Measurements from ENCODE around the gene TMEM259. TPM values are rescaled to one million over a fixed set of nuclear protein-coding genes. Genes with fewer than 3 reads are reported as not detected.
A peak's percentile ranks its signal among the peaks of the same experiment; 100 is the strongest.

TMEM259 gene
- total and polyA plus RNA-seq, 2 of the 8 experiments (the other 6 are each of a cell fraction or from before 2014, with no cell fraction given) = 140 to 243 TPM

- no peaks in the 10 kb centered on the region for H3K23me2 ChIP-seq (ENCODE audit: low read depth, low read length)
- H2BK5ac ChIP-seq (ENCODE audit: low read depth, low read length) = peak overlapping the region; percentile 12; the same call in 1 of the 2 replicates
- H3K27me3 ChIP-seq (replicated peaks in 1 of 4; ENCODE audit: control insufficient read depth in 3 of 4, extremely low read depth in 1 of 4, insufficient read depth in 3 of 4, low read length in 3 of 4) = no peaks in the 10 kb centered on the region
- H3K36me3 ChIP-seq (ENCODE audit: control insufficient read depth in 2 of 4, insufficient read depth in 4 of 4, low read length in 3 of 4) = peaks cover 8 to 37% (median 23%) of the 10 kb centered on the region in 4 experiments
- no peak overlapping the region for H3K27ac ChIP-seq (ENCODE audit: low read depth, low read length)
- WGBS, 2 experiments (ENCODE audit: extremely low coverage in 1 of 2, insufficient coverage in 1 of 2, insufficient read length in 1 of 2, insufficient replicate concordance in 2 of 2, low coverage in 1 of 2, low lambda C conversion rate in 2 of 2, missing lambda C conversion rate in 1 of 2) = 88% methylated on average over 7 of the region's 11 CpGs; no CpG with 5 or more reads in 1 of the 2 experiments
- H3K4me1 ChIP-seq (replicated peaks in 1 of 4; ENCODE audit: control insufficient read depth in 3 of 4, insufficient read depth in 4 of 4, low read length in 3 of 4) = peaks cover 0 to 8% (median 4%) of the 10 kb centered on the region in 4 experiments; a peak in 3 of 7 replicates
- H3K79me1 ChIP-seq (ENCODE audit: low read depth, low read length) = no peaks in the 10 kb centered on the region
- peaks cover 0 to 10% of the 10 kb centered on the region in 2 experiments; a peak in 1 of 4 replicates for H3K9me3 ChIP-seq (ENCODE audit: insufficient read depth in 2 of 2, low read depth in 1 of 2, low read length in 1 of 2)
- FAIRE-seq (no peak), DNase-seq (ENCODE audit: low read depth in 1 of 2, low spot score in 2 of 2) (no peak)
- H3K79me2 ChIP-seq (ENCODE audit: control insufficient read depth in 1 of 2, insufficient read depth in 2 of 2, low read length in 2 of 2) = 0 out of 4 replicates have a peak, but pooled peaks cover 0 to 3% of the 10 kb centered on the region in 2 experiments
- no peak overlapping the region for H3K4me2 ChIP-seq (ENCODE audit: insufficient read depth in 1 of 2, low read depth in 2 of 2, low read length in 2 of 2)
- H2BK20ac ChIP-seq (ENCODE audit: low read length) = no peak overlapping the region
- H3K14ac ChIP-seq (ENCODE audit: insufficient read length) = no peak overlapping the region
- H3K18ac ChIP-seq (ENCODE audit: extremely low read depth, low read length) = no peak overlapping the region
- H2AFZ ChIP-seq (ENCODE audit: low read length) = no peak overlapping the region
- no peak overlapping the region for H3K56ac ChIP-seq (replicated peaks; ENCODE audit: insufficient read length, low read depth, low read length)
- CTCF ChIA-PET (ENCODE audit: partially characterized antibody) = interaction anchor here (0.5 to 2.0 kb wide), 2 partner anchors 18 to 40 kb away, joined by 5 to 6 read pairs; no protein-coding TSS in a partner anchor
- H3K23ac ChIP-seq (ENCODE audit: insufficient read length) = no peak overlapping the region
- H3K9ac ChIP-seq (replicated peaks in 1 of 4; ENCODE audit: extremely low read depth in 1 of 4, low read depth in 3 of 4, low read length in 3 of 4) = no peak overlapping the region
- no peak overlapping the region for H2AK5ac ChIP-seq (ENCODE audit: low read depth, low read length)
- no peak overlapping the region for H2BK120ac ChIP-seq (replicated peaks; ENCODE audit: low read depth, low read length)
- H2BK15ac ChIP-seq (ENCODE audit: low read length) = no peak overlapping the region
- peaks cover 0 to 3% of the 10 kb centered on the region in 2 experiments for H4K20me1 ChIP-seq (replicated peaks in 1 of 2; ENCODE audit: control insufficient read depth in 1 of 2, insufficient read depth in 2 of 2, low read length in 2 of 2)
- no peak overlapping the region for H4K5ac ChIP-seq (ENCODE audit: insufficient read length, low read depth, low read length)
- H2BK12ac ChIP-seq (ENCODE audit: low read depth, low read length) = no peak overlapping the region
- no peak overlapping the region for H3K4ac ChIP-seq (replicated peaks; ENCODE audit: insufficient read length, low read depth, low read length)
- H4K8ac ChIP-seq (ENCODE audit: extremely low read depth, insufficient read depth, low read length) = peak overlapping the region; percentile 28; the same call in 1 of the 2 replicates
- no peak overlapping the region for H3K4me3 ChIP-seq (ENCODE audit: extremely low read depth in 1 of 4, insufficient read depth in 2 of 4, low read depth in 3 of 4, low read length in 4 of 4)
- POLR2A ChIA-PET (ENCODE audit: partially characterized antibody) = interaction anchor here (1.3 to 1.7 kb wide), 2 partner anchors 21 to 65 kb away, joined by 3 to 9 read pairs; partner anchors contain the start of gene WDR18
- H4K91ac ChIP-seq (replicated peaks; ENCODE audit: insufficient read length, low read length) = no peak overlapping the region
- TF ChIP-seq POLR2A (IDR thresholded peaks at IDR 0.05; ENCODE audit: control extremely low read depth in 1 of 2, low read depth in 2 of 2, low read length in 2 of 2) = no peak
- no peak for TF ChIP-seq CEBPB (IDR thresholded peaks at IDR 0.05; ENCODE audit: low read depth, low read length)
- no peak for TF ChIP-seq POU5F1 (IDR thresholded peaks at IDR 0.05; ENCODE audit: low read depth, low read length)
- TF ChIP-seq SP4 (IDR thresholded peaks at IDR 0.05; ENCODE audit: low read length) = no peak
- TF ChIP-seq SP2 (IDR thresholded peaks at IDR 0.05; ENCODE audit: low read length) = no peak
- no peak for TF ChIP-seq EP300 (IDR thresholded peaks at IDR 0.05; ENCODE audit: borderline replicate concordance in 1 of 2, low read depth in 2 of 2, low read length in 2 of 2)
- no peak for TF ChIP-seq SIRT6 (IDR thresholded peaks at IDR 0.05; ENCODE audit: low read length)
- no peak for TF ChIP-seq CHD1 (IDR thresholded peaks at IDR 0.05; ENCODE audit: low read depth, low read length)
- TF ChIP-seq KDM5A (IDR thresholded peaks at IDR 0.05; ENCODE audit: low read length) = no peak
- no peak for TF ChIP-seq USF2 (IDR thresholded peaks at IDR 0.05; ENCODE audit: low read length)
- TF ChIP-seq RXRA (IDR thresholded peaks at IDR 0.05; ENCODE audit: insufficient read depth, low read depth, low read length) = no peak
- no peak for TF ChIP-seq ASH2L (IDR thresholded peaks at IDR 0.05; ENCODE audit: low read length)
- TF ChIP-seq TAF1 (IDR thresholded peaks at IDR 0.05; ENCODE audit: low read depth, low read length) = no peak
- no peak for TF ChIP-seq TBP (IDR thresholded peaks at IDR 0.05; ENCODE audit: low read depth, low read length)
- no peak for TF ChIP-seq BRCA1 (IDR thresholded peaks at IDR 0.05; ENCODE audit: low read depth, low read length)
Observed at GRCh38 chr19:963486-963951, 57.4 kb downstream of the TMEM259 start.

All from H1 (cell line).